Measurements from ENCODE around the gene CALU.
A peak's percentile ranks its signal among the peaks of the same experiment; 100 is the strongest.

CALU gene

DNA sequence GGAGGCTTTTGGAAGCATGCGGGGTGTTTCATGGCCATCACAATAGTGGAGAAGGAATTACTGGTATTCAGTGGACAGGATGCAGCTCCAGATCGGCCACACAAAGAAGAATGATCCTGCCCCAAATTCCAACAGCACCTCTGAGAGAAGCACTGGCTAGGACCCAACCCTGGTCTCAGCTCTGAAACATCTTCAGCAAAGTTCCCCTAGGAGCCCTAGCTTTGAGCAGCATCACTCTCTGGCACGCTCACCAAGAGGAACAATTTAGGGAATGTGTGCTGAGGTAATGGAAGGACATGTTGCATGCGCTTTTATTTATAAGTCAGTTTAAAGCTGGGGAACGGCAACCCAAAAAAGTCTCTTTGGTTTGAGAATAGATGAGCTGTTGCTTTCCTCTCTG, 42.0 kb downstream of the CALU start:
- Histone ChIP-seq H3K9ac (ENCODE audit: low read length) (no peak overlapping the region), H3K36me3 (ENCODE audit: control insufficient read depth, insufficient read depth, low read length) (no peaks in the 10 kb centered on the region), H3K4me1 (ENCODE audit: control insufficient read depth, insufficient read depth, low read length) (no peaks in the 10 kb centered on the region), H3K27me3 (ENCODE audit: control insufficient read depth, insufficient read depth, low read length) (peaks cover 10% of the 10 kb centered on the region), H3K4me3 (ENCODE audit: low read length) (no peak overlapping the region), H3K9me3 (ENCODE audit: control insufficient read depth, low read length) (no peaks in the 10 kb centered on the region)

- Histone ChIP-seq H3K4me3 (ENCODE audit: low read length) (no peak overlapping the region), H3K4me1 (ENCODE audit: control insufficient read depth, insufficient read depth, low read length) (no peaks in the 10 kb centered on the region), H3K9me3 (ENCODE audit: control insufficient read depth, low read length) (no peaks in the 10 kb centered on the region), H3K9ac (ENCODE audit: low read length) (no peak overlapping the region), H3K36me3 (ENCODE audit: control insufficient read depth, insufficient read depth, low read length) (no peaks in the 10 kb centered on the region), H3K27me3 (ENCODE audit: control insufficient read depth, insufficient read depth, low read length) (peaks cover 10% of the 10 kb centered on the region)
Measured at GRCh38 chr7:128781851-128782250, 42.7 kb downstream of the CALU start.

GRCh38 chr7:128783143-128783861, 44.1 kb downstream of the CALU start:
- no peaks in the 10 kb centered on the region for H3K4me1 ChIP-seq (ENCODE audit: control insufficient read depth, insufficient read depth, low read length)
- H3K9me3 ChIP-seq (ENCODE audit: control insufficient read depth, low read length): no peaks in the 10 kb centered on the region
- no peak overlapping the region for H3K4me3 ChIP-seq (ENCODE audit: low read length)
- H3K36me3 ChIP-seq (ENCODE audit: control insufficient read depth, insufficient read depth, low read length): no peaks in the 10 kb centered on the region
- peaks cover 10% of the 10 kb centered on the region for H3K27me3 ChIP-seq (ENCODE audit: control insufficient read depth, insufficient read depth, low read length)
- no peak overlapping the region for H3K9ac ChIP-seq (ENCODE audit: low read length)

DNA sequence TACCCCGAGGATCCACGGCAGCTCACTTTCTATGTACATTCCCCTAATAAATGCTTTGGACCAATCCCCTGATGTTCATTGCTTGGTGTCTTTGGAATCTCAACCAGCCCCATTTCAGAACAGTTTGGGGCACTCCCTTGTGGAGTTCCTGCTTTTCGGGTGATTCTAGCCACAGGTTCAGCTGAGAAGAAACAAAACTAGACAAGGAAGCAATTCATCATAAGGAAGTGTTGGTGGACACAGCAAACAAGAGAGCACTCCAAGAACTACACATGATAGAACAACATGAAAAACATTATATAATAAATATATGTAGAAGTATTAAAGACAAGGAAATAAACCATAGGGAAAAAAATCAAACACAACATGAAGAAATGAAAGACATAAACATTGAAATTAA, 46.6 kb downstream of the CALU start:
- H3K4me1 ChIP-seq (ENCODE audit: control insufficient read depth, insufficient read depth, low read length): peaks cover 4% of the 10 kb centered on the region

GRCh38 chr7:128788446-128789412, 49.6 kb downstream of the CALU start:
- Histone ChIP-seq H3K36me3 (ENCODE audit: control insufficient read depth, insufficient read depth, low read length) (no peaks in the 10 kb centered on the region), H3K4me3 (ENCODE audit: low read length) (no peak overlapping the region), H3K9me3 (ENCODE audit: control insufficient read depth, low read length) (no peaks in the 10 kb centered on the region), H3K9ac (ENCODE audit: low read length) (no peak overlapping the region), H3K4me1 (ENCODE audit: control insufficient read depth, insufficient read depth, low read length) (peaks cover 7% of the 10 kb centered on the region), H3K27me3 (ENCODE audit: control insufficient read depth, insufficient read depth, low read length) (peaks cover 25% of the 10 kb centered on the region)

More for the DNA sequence above, 46.6 kb downstream of the CALU start:
- no peak overlapping the region for H3K9ac ChIP-seq (ENCODE audit: low read length)
- H3K27me3 ChIP-seq (ENCODE audit: control insufficient read depth, insufficient read depth, low read length): peaks cover 17% of the 10 kb centered on the region
- H3K9me3 ChIP-seq (ENCODE audit: control insufficient read depth, low read length): no peaks in the 10 kb centered on the region
- H3K36me3 ChIP-seq (ENCODE audit: control insufficient read depth, insufficient read depth, low read length): no peaks in the 10 kb centered on the region
- no peak overlapping the region for H3K4me3 ChIP-seq (ENCODE audit: low read length)

DNA sequence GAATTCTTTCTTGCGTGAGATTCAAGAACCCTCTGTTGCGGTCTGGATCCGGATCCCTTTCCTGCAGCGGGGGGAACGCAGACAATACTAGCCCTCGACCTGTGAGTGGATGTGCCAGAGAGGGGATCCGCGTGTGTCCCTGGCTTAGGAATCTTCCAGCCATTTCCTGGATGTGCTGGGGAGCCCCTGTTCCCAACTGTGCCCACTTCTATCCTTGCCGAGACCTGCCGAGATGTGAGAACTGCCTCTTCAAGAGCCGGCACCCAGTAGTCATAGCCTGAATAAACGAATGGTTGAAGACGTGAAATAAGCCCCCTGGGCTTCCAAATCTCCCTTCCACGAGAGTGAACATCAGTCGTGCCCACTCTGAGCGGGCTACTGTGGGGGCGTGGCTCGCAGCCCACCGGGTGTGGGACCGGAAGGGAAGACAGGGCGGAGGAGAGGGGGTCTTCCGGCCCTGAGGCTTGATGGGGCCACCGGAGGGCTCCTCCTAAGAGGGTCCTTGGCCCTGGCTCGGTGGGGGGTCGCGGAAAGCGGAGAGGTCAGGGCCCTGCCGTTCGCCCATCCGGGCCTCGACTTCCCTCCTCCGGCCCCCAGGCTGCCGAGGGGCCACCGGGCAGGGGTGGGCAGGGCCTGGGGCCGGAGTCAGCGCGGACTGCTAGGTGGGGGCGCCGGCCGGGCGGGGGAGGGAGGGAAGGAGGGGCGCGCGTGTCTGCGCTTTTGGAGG, 51.3 kb downstream of the CALU start:
- peaks cover 25% of the 10 kb centered on the region for H3K27me3 ChIP-seq (ENCODE audit: control insufficient read depth, insufficient read depth, low read length)
- H3K9me3 ChIP-seq (ENCODE audit: control insufficient read depth, low read length): no peaks in the 10 kb centered on the region
- peak overlapping the region; percentile 61 for H3K9ac ChIP-seq (ENCODE audit: low read length)

DNA sequence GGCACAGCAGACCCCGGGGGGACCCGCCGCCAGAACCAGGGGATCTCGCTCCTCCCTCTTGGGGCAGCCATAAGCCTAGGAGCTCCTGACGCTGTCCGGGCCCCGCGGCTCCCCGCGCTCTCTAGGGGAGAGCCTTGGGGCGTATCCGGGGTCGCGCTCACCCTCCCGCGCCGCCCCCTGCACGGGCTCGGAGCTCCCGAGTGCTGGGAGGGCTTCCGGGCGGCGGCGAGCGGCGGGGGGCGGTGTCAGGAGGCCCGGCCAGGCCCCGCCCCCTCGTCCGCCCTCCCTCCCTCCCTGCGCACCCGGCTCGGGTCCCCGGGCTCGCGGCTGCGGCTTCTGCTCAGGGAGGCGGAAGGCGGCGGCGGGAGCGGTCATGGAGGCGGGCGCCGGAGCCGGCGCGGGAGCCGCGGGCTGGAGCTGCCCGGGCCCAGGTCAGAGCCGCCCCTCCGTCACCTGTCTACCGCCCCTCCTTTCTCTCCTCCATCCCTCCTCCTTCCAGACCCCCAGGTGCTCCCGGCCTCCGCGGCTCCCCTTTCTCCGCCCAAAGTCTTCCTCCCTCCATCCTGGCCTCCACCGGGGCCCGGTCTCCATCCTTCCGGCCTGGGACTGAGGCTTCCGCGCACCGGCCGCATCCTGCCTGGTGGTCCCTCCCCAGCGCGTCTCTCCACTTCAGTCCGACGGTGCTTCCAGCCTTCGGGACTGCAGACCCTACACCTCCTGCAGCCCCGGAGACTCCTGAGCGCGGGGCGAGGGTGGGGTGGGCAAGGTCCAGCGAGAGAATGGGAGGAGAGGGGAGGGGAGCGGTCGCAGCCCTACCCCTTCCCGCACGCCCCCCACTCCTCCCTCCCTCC, 52.2 kb downstream of the CALU start, which contains the start of gene CCDC136:
CCDC136 (plus strand) TSS at position 848 of the 851 bp plus-strand sequence. CDS start 444 bp downstream, outside the sequence.
- H3K4me3 ChIP-seq (ENCODE audit: low read length): no peak within 1 kb of the TSS
- H3K36me3 ChIP-seq (ENCODE audit: control insufficient read depth, insufficient read depth, low read length): no peaks in the 10 kb centered on the region
- peaks cover 25% of the 10 kb centered on the region for H3K27me3 ChIP-seq (ENCODE audit: control insufficient read depth, insufficient read depth, low read length)
- peaks cover 7% of the 10 kb centered on the region for H3K4me1 ChIP-seq (ENCODE audit: control insufficient read depth, insufficient read depth, low read length)
- no peaks in the 10 kb centered on the region for H3K9me3 ChIP-seq (ENCODE audit: control insufficient read depth, low read length)
- peak within 1 kb of the TSS; percentile 61 for H3K9ac ChIP-seq (ENCODE audit: low read length)

More for the DNA sequence above, 51.3 kb downstream of the CALU start:
- Histone ChIP-seq H3K36me3 (ENCODE audit: control insufficient read depth, insufficient read depth, low read length) (no peaks in the 10 kb centered on the region), H3K4me3 (ENCODE audit: low read length) (no peak overlapping the region), H3K4me1 (ENCODE audit: control insufficient read depth, insufficient read depth, low read length) (peaks cover 7% of the 10 kb centered on the region)

GRCh38 chr7:128791972-128792327, 52.8 kb downstream of the CALU start:
- Histone ChIP-seq H3K4me3 (ENCODE audit: low read length) (no peak overlapping the region), H3K4me1 (ENCODE audit: control insufficient read depth, insufficient read depth, low read length) (peaks cover 7% of the 10 kb centered on the region), H3K27me3 (ENCODE audit: control insufficient read depth, insufficient read depth, low read length) (peaks cover 25% of the 10 kb centered on the region), H3K9ac (ENCODE audit: low read length) (peak overlapping the region; percentile 61), H3K36me3 (ENCODE audit: control insufficient read depth, insufficient read depth, low read length) (no peaks in the 10 kb centered on the region), H3K9me3 (ENCODE audit: control insufficient read depth, low read length) (no peaks in the 10 kb centered on the region)

GRCh38 chr7:128792471-128793180, 53.5 kb downstream of the CALU start:
- H3K4me3 ChIP-seq (ENCODE audit: low read length): no peak overlapping the region
- H3K9me3 ChIP-seq (ENCODE audit: control insufficient read depth, low read length): no peaks in the 10 kb centered on the region
- H3K36me3 ChIP-seq (ENCODE audit: control insufficient read depth, insufficient read depth, low read length): no peaks in the 10 kb centered on the region
- H3K27me3 ChIP-seq (ENCODE audit: control insufficient read depth, insufficient read depth, low read length): peaks cover 25% of the 10 kb centered on the region
- no peak overlapping the region for H3K9ac ChIP-seq (ENCODE audit: low read length)
- H3K4me1 ChIP-seq (ENCODE audit: control insufficient read depth, insufficient read depth, low read length): peaks cover 7% of the 10 kb centered on the region

GRCh38 chr7:128793181-128793547, 54.0 kb downstream of the CALU start:
- H3K27me3 ChIP-seq (ENCODE audit: control insufficient read depth, insufficient read depth, low read length): peaks cover 25% of the 10 kb centered on the region
- H3K4me1 ChIP-seq (ENCODE audit: control insufficient read depth, insufficient read depth, low read length): peaks cover 7% of the 10 kb centered on the region
- H3K36me3 ChIP-seq (ENCODE audit: control insufficient read depth, insufficient read depth, low read length): no peaks in the 10 kb centered on the region
- H3K9me3 ChIP-seq (ENCODE audit: control insufficient read depth, low read length): no peaks in the 10 kb centered on the region
- H3K9ac ChIP-seq (ENCODE audit: low read length): no peak overlapping the region
- H3K4me3 ChIP-seq (ENCODE audit: low read length): no peak overlapping the region

DNA sequence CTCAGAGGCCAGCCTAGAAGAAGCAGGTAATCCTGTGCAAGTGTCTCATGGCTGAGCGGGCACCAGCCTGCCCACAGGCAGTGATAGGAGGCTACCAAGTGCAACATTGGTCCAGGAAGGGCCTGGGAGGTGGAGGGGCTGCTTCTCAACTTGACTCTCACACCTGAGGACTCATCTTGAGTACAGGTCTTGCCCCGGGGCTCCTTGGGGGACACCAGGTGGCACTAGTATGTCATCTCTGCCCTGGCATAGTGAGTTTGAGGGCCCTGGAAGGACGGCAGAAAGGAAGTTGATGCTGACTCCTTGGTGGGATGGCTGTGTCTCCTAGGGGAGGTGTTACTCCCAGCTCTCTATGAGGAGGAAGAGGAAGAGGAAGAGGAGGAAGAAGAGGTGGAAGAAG, 54.9 kb downstream of the CALU start:
- Histone ChIP-seq H3K36me3 (ENCODE audit: control insufficient read depth, insufficient read depth, low read length) (no peaks in the 10 kb centered on the region), H3K27me3 (ENCODE audit: control insufficient read depth, insufficient read depth, low read length) (peaks cover 20% of the 10 kb centered on the region), H3K4me3 (ENCODE audit: low read length) (no peak overlapping the region), H3K4me1 (ENCODE audit: control insufficient read depth, insufficient read depth, low read length) (peaks cover 7% of the 10 kb centered on the region), H3K9me3 (ENCODE audit: control insufficient read depth, low read length) (no peaks in the 10 kb centered on the region), H3K9ac (ENCODE audit: low read length) (no peak overlapping the region)

Data from mucosa of stomach (tissue), 1 donor.